Amygdala (tissue), 56 donors: ENCODE measurements around the gene SEMA4D.

ENCODE experiments used
- DNase-seq, 56 donors: peaks; one replicate each; lab custom pipeline; 2025; lab: John Stamatoyannopoulos, UW

Gene SEMA4D

GRCh38 chr9:89380437-89381307 is 117.2 kb downstream of the SEMA4D start:
- DNase-seq, result no peak

- DNase-seq, result no peak
Observed at GRCh38 chr9:89379508-89380115, 118.3 kb downstream of the SEMA4D start.

GRCh38 chr9:89379031-89379430 is 118.9 kb downstream of the SEMA4D start:
- DNase-seq, result no peak

- no peak for DNase-seq
Observed at GRCh38 chr9:89378541-89378940, 119.4 kb downstream of the SEMA4D start.

DNA sequence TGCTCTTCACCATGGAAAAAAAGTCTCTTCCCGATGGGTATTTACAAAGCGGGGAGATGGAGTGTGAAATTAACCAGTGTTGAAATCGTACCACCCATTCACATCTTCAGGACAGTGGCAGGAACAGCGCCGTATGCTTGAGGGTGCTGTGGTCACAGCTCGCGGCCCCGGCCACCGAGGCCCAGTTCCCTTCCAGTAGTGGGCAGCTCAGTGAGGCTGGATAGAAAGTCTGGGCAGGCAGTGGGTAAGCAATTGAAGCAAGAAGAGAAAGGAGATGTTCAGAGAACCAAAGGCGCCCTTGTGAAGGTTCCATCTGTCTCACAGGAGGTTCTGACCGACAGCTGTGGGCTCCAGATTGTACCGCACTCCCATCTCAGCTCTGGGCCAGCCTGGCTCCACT is 120.5 kb downstream of the SEMA4D start:
- no peak for DNase-seq

- DNase-seq, result no peak
Observed at GRCh38 chr9:89376741-89377351, 121.1 kb downstream of the SEMA4D start.

DNA sequence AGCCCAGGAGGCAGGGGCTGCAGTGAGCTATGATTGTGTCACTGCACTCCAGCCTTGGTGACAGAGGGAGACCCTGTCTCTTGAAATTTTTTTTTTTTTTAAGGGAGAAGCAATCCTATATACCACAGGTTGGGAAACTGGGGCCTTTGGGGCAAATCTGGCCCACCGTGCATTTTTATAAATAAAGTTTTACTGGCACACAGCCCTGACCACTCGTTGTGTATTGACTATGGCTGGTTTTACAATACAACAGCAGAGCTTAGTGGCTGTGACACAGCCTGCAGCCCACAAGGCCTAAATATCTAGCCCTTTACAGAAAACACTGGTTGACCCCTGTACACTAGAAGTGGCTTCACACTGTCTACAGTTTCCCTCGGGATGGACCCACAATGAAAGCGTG is 121.6 kb downstream of the SEMA4D start:
- DNase-seq, result no peak

- DNase-seq, result peak in 1 of 56 donors; percentile 24
Observed at GRCh38 chr9:89375191-89375760, 122.6 kb downstream of the SEMA4D start.

DNA sequence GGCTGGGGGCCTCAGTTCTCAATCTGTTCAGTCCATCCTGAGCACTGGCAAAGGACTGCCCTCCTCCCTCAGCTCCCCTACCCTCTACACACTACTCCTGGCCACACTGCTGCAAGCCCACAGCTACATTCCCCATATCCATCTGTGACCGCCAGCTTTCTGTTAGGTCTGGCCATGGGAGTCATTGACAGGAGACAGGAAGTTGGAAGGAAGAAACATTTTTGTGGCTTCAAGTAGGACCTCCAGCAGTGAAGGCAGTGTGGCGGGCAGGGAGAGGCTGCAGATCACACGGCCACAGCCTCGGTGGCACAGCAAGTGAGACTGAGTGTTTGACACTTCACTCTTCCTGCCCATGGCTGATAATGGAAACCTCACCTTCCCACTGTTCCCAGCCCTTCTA is 123.7 kb downstream of the SEMA4D start:
- no peak for DNase-seq

DNA sequence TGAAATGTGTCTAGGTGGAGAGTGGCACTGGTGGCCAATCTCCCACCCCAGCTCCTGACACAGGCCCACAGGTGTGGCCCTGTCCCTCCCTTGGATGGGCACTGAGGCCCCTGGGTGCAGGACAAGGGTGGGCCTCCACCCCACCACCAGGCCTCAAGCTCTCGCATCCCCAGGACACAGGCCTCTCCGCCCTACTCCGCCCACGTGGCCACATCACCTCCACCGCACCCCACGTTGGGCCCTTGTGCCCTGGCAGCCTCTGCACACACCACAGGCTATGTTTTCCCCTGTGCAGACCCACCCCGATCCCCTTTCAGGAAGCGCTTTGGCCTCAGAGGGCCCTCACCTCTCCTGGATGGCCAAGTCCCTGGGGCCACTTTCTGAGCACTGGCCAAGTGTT is 124.9 kb downstream of the SEMA4D start:
- DNase-seq, result no peak

GRCh38 chr9:89372230-89372816 is 125.6 kb downstream of the SEMA4D start:
- DNase-seq, result no peak

- DNase-seq, result peak in 2 of 56 donors; percentile 30 to 38
Observed at GRCh38 chr9:89371791-89372190, 126.1 kb downstream of the SEMA4D start.

- no peak for DNase-seq
Observed at GRCh38 chr9:89370593-89370992, 127.3 kb downstream of the SEMA4D start.

DNA sequence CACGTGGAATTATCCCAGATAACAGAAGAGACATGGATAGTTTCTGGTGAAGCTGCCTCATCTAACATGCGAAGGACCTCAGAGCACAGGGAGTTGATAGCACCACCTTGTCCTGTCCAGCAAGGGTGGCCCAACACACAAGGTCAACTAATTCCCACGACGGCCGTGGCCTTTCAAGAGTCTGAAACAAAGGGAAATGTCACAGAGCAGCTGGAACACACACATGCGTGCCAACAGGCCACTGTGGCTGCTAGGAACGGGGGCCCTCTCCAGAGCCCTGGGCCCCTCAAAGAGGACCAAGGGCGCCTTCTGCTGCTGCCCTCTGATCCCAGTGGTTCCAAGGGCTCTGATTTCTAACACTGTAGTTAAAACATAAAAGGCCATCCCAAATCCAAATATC is 128.9 kb downstream of the SEMA4D start:
- DNase-seq, result no peak

DNA sequence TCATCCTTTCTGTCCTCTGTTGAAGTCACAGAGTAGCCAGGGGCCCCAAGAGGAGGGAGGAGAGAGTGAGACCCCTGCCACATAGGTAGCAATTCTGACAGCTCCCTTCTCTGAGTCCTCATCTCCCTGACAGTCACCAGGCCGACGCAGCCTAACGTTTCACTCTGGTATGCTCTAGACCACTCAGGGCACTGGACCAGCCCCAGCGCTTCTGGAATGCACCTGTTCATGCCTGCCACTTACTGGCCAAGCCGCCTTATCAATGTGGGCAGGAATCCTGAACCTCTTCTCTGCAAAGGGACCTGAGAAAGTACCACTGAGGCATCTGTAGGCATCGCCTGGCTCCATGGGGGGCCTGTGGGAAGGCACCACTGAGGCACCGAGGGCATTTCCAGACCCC is 129.4 kb downstream of the SEMA4D start:
- no peak for DNase-seq

DNA sequence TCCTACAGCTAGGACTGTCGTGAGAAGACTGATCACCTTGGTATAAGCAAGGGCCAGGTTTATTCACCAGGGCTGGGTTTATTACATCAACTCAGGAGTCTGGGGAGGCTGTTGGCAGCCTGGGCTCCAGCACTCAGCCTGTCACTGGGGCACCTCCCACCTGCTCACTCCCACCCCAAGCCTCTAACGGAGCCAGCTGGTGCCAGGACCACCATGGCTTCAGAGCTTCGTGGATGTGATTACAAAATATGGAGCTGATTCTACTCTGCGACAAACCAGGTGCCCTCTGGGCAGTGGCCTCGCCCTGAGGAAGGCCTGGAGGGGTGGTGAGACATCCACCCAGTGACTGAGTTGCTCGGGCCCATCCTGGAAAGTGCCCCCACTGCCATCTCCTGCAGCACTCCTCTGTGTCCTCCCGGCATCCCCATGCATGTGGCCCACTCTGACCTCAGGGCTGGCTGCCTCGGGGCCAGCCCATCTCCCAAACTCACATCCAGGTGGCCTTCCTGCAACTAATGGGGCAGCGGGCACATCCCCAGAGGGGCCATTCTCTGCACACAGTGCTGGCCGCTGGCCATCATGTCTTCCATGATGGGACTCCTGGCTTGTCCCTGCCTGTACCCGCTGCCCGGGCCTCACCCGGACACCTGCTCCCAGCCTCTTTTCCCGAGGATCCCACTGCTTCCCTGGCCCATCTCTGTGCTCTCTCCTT is 130.0 kb downstream of the SEMA4D start:
- DNase-seq, result no peak

GRCh38 chr9:89367281-89367680 is 130.6 kb downstream of the SEMA4D start:
- no peak for DNase-seq

- DNase-seq, result no peak
Observed at GRCh38 chr9:89366711-89367110, 131.2 kb downstream of the SEMA4D start.

- no peak for DNase-seq
Observed at GRCh38 chr9:89365532-89365912, 132.4 kb downstream of the SEMA4D start.
